ENCODE measurements around the gene RAD51B.
"Not testable (repeated sequence)": the region's sequence is repeated elsewhere in the genome, so short reads cannot be mapped to it uniquely, and the experiment has no call there.

RAD51B gene

GRCh38 chr14:68181519-68182326 lies 362.1 kb downstream of the RAD51B start:
- H4K20me1 ChIP-seq: no peaks in the 10 kb centered on the region
- no peaks in the 10 kb centered on the region for H3K36me3 ChIP-seq
- H3K27me3 ChIP-seq: no peaks in the 10 kb centered on the region
- no peak for TF ChIP-seq Cebpa-rat (IDR thresholded peaks at IDR 0.05)
- H3K4me2 ChIP-seq: no peak overlapping the region
- H3K9me3 ChIP-seq (replicated peaks in 1 of 11): no peaks in the 10 kb centered on the region
- peaks cover 0 to 14% (median 0%) of the 10 kb centered on the region in 10 experiments; a peak in 1 of 20 replicates for H3K4me1 ChIP-seq
- H3K9ac ChIP-seq: no peak overlapping the region
- H3K4me3 ChIP-seq: no peak overlapping the region
- no peak overlapping the region for H3K27ac ChIP-seq

DNA sequence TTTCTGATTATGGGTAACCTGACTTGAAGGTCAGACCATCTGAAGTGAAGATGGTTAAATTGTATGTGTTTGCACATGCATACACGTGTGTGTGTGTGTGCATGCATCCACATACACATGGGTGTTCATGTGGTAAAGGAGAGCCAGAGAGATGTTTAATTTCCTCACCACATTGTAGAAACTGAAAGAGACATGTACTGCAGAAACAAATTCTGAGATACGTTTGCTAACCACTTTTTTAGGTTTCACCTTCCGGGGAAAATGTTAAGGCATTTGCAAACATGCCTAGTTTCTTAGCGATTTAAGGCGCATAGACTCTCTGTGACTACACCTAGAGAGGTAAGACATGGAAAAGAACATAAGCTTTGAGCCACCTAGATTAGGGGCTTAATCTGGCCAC lies 362.9 kb downstream of the RAD51B start:
- Histone ChIP-seq H3K9me3 (replicated peaks in 1 of 11) (no peaks in the 10 kb centered on the region), H3K27me3 (no peaks in the 10 kb centered on the region), H4K20me1 (no peaks in the 10 kb centered on the region), H3K9ac (no peak overlapping the region), H3K36me3 (no peaks in the 10 kb centered on the region), H3K4me1 (peaks cover 0 to 14% (median 0%) of the 10 kb centered on the region in 10 experiments; a peak in 1 of 20 replicates), H3K4me2 (no peak overlapping the region), H3K4me3 (no peak overlapping the region), H3K27ac (no peak overlapping the region)
- no peak for TF ChIP-seq Cebpa-rat (IDR thresholded peaks at IDR 0.05)

GRCh38 chr14:68186500-68187276 lies 367.1 kb downstream of the RAD51B start:
- H3K4me2 ChIP-seq: not testable (repeated sequence)

GRCh38 chr14:68188174-68188573 lies 368.6 kb downstream of the RAD51B start:
- no peaks in the 10 kb centered on the region for H3K36me3 ChIP-seq
- H3K9me3 ChIP-seq (replicated peaks in 1 of 11): no peaks in the 10 kb centered on the region
- H3K9ac ChIP-seq: no peak overlapping the region
- no peak overlapping the region for H3K4me2 ChIP-seq
- H3K27me3 ChIP-seq: no peaks in the 10 kb centered on the region
- no peak overlapping the region for H3K27ac ChIP-seq
- H4K20me1 ChIP-seq: no peaks in the 10 kb centered on the region
- H3K4me1 ChIP-seq: peaks cover 0 to 6% (median 0%) of the 10 kb centered on the region in 10 experiments; a peak in 1 of 20 replicates
- H3K4me3 ChIP-seq: no peak overlapping the region
- TF ChIP-seq Cebpa-rat (IDR thresholded peaks at IDR 0.05): no peak

More at GRCh38 chr14:68186500-68187276, 367.1 kb downstream of the RAD51B start:
- H3K27me3 ChIP-seq; H3K4me3 ChIP-seq; H3K36me3 ChIP-seq; H4K20me1 ChIP-seq; H3K27ac ChIP-seq; H3K9me3 ChIP-seq (replicated peaks in 1 of 11); H3K9ac ChIP-seq; H3K4me1 ChIP-seq: not testable (repeated sequence)

DNA sequence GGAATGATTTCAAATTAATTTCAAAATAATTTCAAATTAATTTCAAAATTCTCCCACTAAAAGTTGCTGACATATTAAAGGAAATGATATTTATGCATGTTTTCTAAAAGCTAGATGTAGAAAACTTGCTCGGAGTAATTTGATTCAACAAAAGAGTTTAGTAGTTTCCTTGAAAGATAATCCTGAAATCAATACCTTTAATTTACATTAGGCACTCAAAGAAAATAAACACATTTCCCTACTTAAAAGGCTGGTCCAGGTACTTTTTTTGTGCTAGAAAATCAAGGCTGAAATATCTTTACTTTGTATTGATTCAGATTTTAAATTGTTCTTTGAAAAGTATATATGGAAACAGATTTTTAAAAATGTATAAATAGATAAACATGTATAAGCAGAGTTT lies 370.5 kb downstream of the RAD51B start:
- Histone ChIP-seq H3K9ac (no peak overlapping the region), H4K20me1 (no peaks in the 10 kb centered on the region), H3K4me1 (0 out of 20 replicates have a peak, but pooled peaks cover 0 to 4% (median 0%) of the 10 kb centered on the region in 10 experiments), H3K27ac (no peak overlapping the region), H3K36me3 (no peaks in the 10 kb centered on the region), H3K4me3 (no peak overlapping the region), H3K9me3 (replicated peaks in 1 of 11) (no peaks in the 10 kb centered on the region), H3K27me3 (no peaks in the 10 kb centered on the region), H3K4me2 (no peak overlapping the region)
- TF ChIP-seq Cebpa-rat (IDR thresholded peaks at IDR 0.05): no peak

- no peak overlapping the region for H3K27ac ChIP-seq
- H3K4me1 ChIP-seq: 0 out of 20 replicates have a peak, but pooled peaks cover 0 to 4% (median 0%) of the 10 kb centered on the region in 10 experiments
- H3K9me3 ChIP-seq (replicated peaks in 1 of 11): no peaks in the 10 kb centered on the region
- no peak overlapping the region for H3K4me2 ChIP-seq
- H3K9ac ChIP-seq: no peak overlapping the region
- no peak for TF ChIP-seq Cebpa-rat (IDR thresholded peaks at IDR 0.05)
- no peaks in the 10 kb centered on the region for H4K20me1 ChIP-seq
- no peaks in the 10 kb centered on the region for H3K36me3 ChIP-seq
- H3K4me3 ChIP-seq: no peak overlapping the region
- no peaks in the 10 kb centered on the region for H3K27me3 ChIP-seq
Measured at GRCh38 chr14:68191567-68192321, 372.2 kb downstream of the RAD51B start.

GRCh38 chr14:68192935-68193334 lies 373.4 kb downstream of the RAD51B start:
- 0 out of 20 replicates have a peak, but pooled peaks cover 0 to 4% (median 0%) of the 10 kb centered on the region in 10 experiments for H3K4me1 ChIP-seq
- H3K4me3 ChIP-seq: no peak overlapping the region
- no peak overlapping the region for H3K9ac ChIP-seq
- H3K9me3 ChIP-seq (replicated peaks in 1 of 11): no peaks in the 10 kb centered on the region
- H3K27me3 ChIP-seq: no peaks in the 10 kb centered on the region
- no peak overlapping the region for H3K27ac ChIP-seq
- no peak overlapping the region for H3K4me2 ChIP-seq
- H3K36me3 ChIP-seq: no peaks in the 10 kb centered on the region
- no peak for TF ChIP-seq Cebpa-rat (IDR thresholded peaks at IDR 0.05)
- H4K20me1 ChIP-seq: no peaks in the 10 kb centered on the region

DNA sequence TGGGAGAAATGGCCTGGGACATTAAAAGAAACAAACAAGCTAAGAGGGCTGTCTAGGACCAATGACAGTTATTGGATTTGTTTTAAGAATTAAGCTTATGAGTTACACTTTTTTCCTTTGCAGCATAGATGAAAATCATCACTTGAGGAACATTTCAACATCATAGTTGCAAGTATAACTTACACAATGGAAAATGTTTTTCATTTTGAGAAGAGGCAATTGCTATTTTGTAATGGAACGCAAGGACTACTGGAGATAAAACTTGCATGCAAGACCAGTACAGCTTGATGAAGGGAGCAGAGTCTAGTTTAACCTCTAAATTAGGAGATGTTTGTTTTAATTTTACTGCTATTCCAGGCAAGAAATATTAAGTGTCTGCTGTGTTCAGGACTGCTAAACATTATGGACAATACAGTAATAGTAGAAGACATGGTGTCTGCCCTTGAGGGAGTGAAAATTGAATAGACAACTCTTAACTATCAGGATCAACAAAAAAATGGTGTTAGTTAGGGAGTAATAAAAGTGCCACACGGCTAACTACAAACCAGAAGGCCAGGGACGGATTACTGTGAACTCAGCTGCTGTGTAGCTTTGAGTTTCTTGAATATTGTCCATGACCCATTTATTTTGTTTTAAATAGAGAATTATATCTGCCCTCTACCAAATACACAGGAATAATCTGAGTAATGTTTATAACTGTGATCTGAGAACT lies 374.5 kb downstream of the RAD51B start:
- Histone ChIP-seq H3K4me2 (no peak overlapping the region), H3K4me1 (peaks cover 0 to 4% (median 0%) of the 10 kb centered on the region in 10 experiments; a peak in 4 of 20 replicates), H3K27me3 (no peaks in the 10 kb centered on the region), H3K36me3 (no peaks in the 10 kb centered on the region), H3K27ac (no peak overlapping the region), H3K9ac (no peak overlapping the region), H4K20me1 (no peaks in the 10 kb centered on the region), H3K4me3 (no peak overlapping the region), H3K9me3 (replicated peaks in 1 of 11) (no peaks in the 10 kb centered on the region)
- TF ChIP-seq Cebpa-rat (IDR thresholded peaks at IDR 0.05): no peak
